IMR-90 (cell line): ENCODE measurements around the gene MTUS2. TPM values are rescaled to one million over a fixed set of nuclear protein-coding genes. Genes with fewer than 3 reads are reported as not detected.

Source experiments
- ATAC-seq: fragments of 200-7000 bp; cut with Tn5 transposase; 2 replicates; pipeline ENCODE4 v1.9.1; 2020; ENCODE audit warnings: low read depth, mild to moderate bottlenecking, moderate library complexity
- BruUV-seq: library from RNA; stranded (reverse); fragments of 400-500 nt; replicated peaks from 2 replicates; lab custom pipeline; 2021; lab: Mats Ljungman, UMichigan
- CTCF ChIA-PET: fragments of 300-600 bp; formaldehyde crosslinking; extraction: SDS; loops from one replicate; lab custom pipeline; 2021; ENCODE audit warnings: antibody characterized with exemption; lab: Yijun Ruan, JAX
- POLR2A ChIA-PET: fragments of 300-600 bp; sonication (Branson Sonifier 250); formaldehyde crosslinking; loops from one replicate; lab custom pipeline; 2022; ENCODE audit warnings: antibody characterized with exemption; ENCODE audit not compliant: unreplicated experiment; lab: Charles Lee
- DNase-seq: peaks from one replicate; pipeline ENCODE4 v3.0.0; 2013
- H2AFZ ChIP-seq: replicated peaks from 2 replicates; pipeline ENCODE3; 2013; ENCODE audit warnings: low read length, mild to moderate bottlenecking; ENCODE audit not compliant: poor library complexity
- H2AK5ac ChIP-seq: 2 replicates; pipeline ENCODE4 v1.6.1; 2013; ENCODE audit warnings: low read depth, low read length, inconsistent platforms
- H2AK9ac ChIP-seq: replicated peaks from 2 replicates; pipeline ENCODE3; 2013; ENCODE audit warnings: mild to moderate bottlenecking, low read depth, low read length, moderate library complexity; ENCODE audit not compliant: poor library complexity
- H2BK120ac ChIP-seq: 2 replicates; pipeline ENCODE4 v1.6.1; 2013; ENCODE audit warnings: low read depth, low read length, inconsistent platforms
- H2BK15ac ChIP-seq: 3 replicates; pipeline ENCODE4 v1.6.1; 2013; ENCODE audit warnings: low read depth, low read length, inconsistent platforms
- H2BK20ac ChIP-seq: 2 replicates; pipeline ENCODE4 v1.6.1; 2013; ENCODE audit warnings: low read depth, mild to moderate bottlenecking, inconsistent platforms, low read length, moderate library complexity
- H2BK5ac ChIP-seq: 2 replicates; pipeline ENCODE4 v1.6.1; 2013; ENCODE audit warnings: mild to moderate bottlenecking, low read depth, low read length, inconsistent platforms; ENCODE audit not compliant: poor library complexity, severe bottlenecking
- H3K14ac ChIP-seq: replicated peaks from 2 replicates; pipeline ENCODE4 v1.6.1; 2013; ENCODE audit warnings: low read depth, low read length, inconsistent platforms
- H3K18ac ChIP-seq: 2 replicates; pipeline ENCODE4 v1.6.1; 2013; ENCODE audit warnings: low read depth, low read length, control low read depth
- H3K23ac ChIP-seq: 2 replicates; pipeline ENCODE4 v1.6.1; 2013; ENCODE audit warnings: low read depth, low read length, inconsistent platforms
- H3K27ac ChIP-seq: 2 replicates; pipeline ENCODE4 v1.5.1; 2013; ENCODE audit warnings: mild to moderate bottlenecking, control low read depth, low read length; ENCODE audit not compliant: insufficient read depth
- H3K27me3 ChIP-seq: 2 replicates; pipeline ENCODE4 v1.6.1; 2013; ENCODE audit warnings: low read length; ENCODE audit not compliant: control insufficient read depth, insufficient read depth
- H3K36me3 ChIP-seq: 2 replicates; pipeline ENCODE4 v1.6.1; 2013; ENCODE audit warnings: low read length, mixed read lengths; ENCODE audit not compliant: control insufficient read depth, insufficient read depth
- H3K4ac ChIP-seq: 2 replicates; pipeline ENCODE4 v1.6.1; 2013; ENCODE audit warnings: low read depth, low read length, inconsistent platforms
- H3K4me1 ChIP-seq: 2 replicates; pipeline ENCODE4 v1.6.1; 2013; ENCODE audit warnings: low read length, mixed read lengths; ENCODE audit not compliant: control insufficient read depth, insufficient read depth
- H3K4me2 ChIP-seq: 2 replicates; pipeline ENCODE4 v1.6.1; 2013; ENCODE audit warnings: low read depth, mild to moderate bottlenecking, control low read depth, low read length, moderate library complexity
- H3K4me3 ChIP-seq: 2 replicates; pipeline ENCODE4 v1.5.1; 2013; ENCODE audit warnings: low read depth, mild to moderate bottlenecking, control low read depth, low read length, moderate library complexity; ENCODE audit not compliant: insufficient read depth
- H3K56ac ChIP-seq: 2 replicates; pipeline ENCODE4 v1.6.1; 2013; ENCODE audit warnings: low read length, inconsistent platforms; ENCODE audit not compliant: insufficient read depth; ENCODE audit errors: extremely low read depth
- H3K79me1 ChIP-seq, 2 experiments: 2 replicates each; pipeline ENCODE4 v1.6.1; 2013; ENCODE audit warnings: low read length in 2 of 2, inconsistent platforms in 1 of 2, low read depth in 1 of 2
- H3K9ac ChIP-seq: 2 replicates; pipeline ENCODE4 v1.6.1; 2013; ENCODE audit warnings: low read depth, low read length, control low read depth
- H3K9me1 ChIP-seq: 2 replicates; pipeline ENCODE4 v1.6.1; 2013; ENCODE audit warnings: low read length, inconsistent platforms; ENCODE audit not compliant: insufficient read depth
- H3K9me3 ChIP-seq: 2 replicates; pipeline ENCODE4 v1.6.1; 2013; ENCODE audit warnings: low read length; ENCODE audit not compliant: control insufficient read depth, insufficient read depth
- H4K20me1 ChIP-seq: 2 replicates; pipeline ENCODE4 v1.6.1; 2013; ENCODE audit warnings: low read length, inconsistent platforms; ENCODE audit not compliant: insufficient read depth
- H4K5ac ChIP-seq: 2 replicates; pipeline ENCODE4 v1.6.1; 2013; ENCODE audit warnings: mild to moderate bottlenecking, low read depth, low read length, control low read depth
- H4K8ac ChIP-seq, 2 experiments: 2 replicates each; pipeline ENCODE4 v1.6.1; 2013; ENCODE audit warnings: low read depth in 2 of 2, low read length in 2 of 2, control low read depth in 1 of 2, inconsistent platforms in 1 of 2
- H4K91ac ChIP-seq: 2 replicates; pipeline ENCODE4 v1.6.1; 2013; ENCODE audit warnings: low read depth, low read length, inconsistent platforms; ENCODE audit not compliant: insufficient read depth
- BHLHE40 ChIP-seq: fragments of 150-350 bp; IDR thresholded peaks from 2 replicates; pipeline ENCODE4 v1.6.1; 2016; ENCODE audit warnings: mild to moderate bottlenecking, low read depth, low read length
- FOS ChIP-seq: fragments of 150-350 bp; IDR thresholded peaks from 2 replicates; pipeline ENCODE4 v1.6.1; 2016; ENCODE audit warnings: low read depth, low read length
- MAZ ChIP-seq: IDR thresholded peaks from 2 replicates; pipeline ENCODE4 v1.6.1; 2012; ENCODE audit warnings: low read depth, mild to moderate bottlenecking, low read length, improper control_type of control experiment, moderate library complexity, borderline replicate concordance
- NFE2L2 ChIP-seq: fragments of 150-350 bp; IDR thresholded peaks from 2 replicates; pipeline ENCODE4 v1.6.1; 2016; ENCODE audit warnings: low read depth, mild to moderate bottlenecking, low read length
- RAD21 ChIP-seq: IDR thresholded peaks from 2 replicates; pipeline ENCODE4 v1.6.1; 2012; ENCODE audit warnings: low read length, improper control_type of control experiment
- RCOR1 ChIP-seq: IDR thresholded peaks from 2 replicates; pipeline ENCODE4 v1.6.1; 2012; ENCODE audit warnings: mild to moderate bottlenecking, low read length, improper control_type of control experiment; ENCODE audit not compliant: insufficient replicate concordance
- SMC3 ChIP-seq: fragments of 150-350 bp; IDR thresholded peaks from 2 replicates; pipeline ENCODE4 v1.6.1; 2016; ENCODE audit warnings: low read depth, mild to moderate bottlenecking, antibody characterized with exemption, low read length, moderate library complexity
- WGBS, 2 experiments: methylation state at CpG; one replicate each; pipeline versions ENCODE4 v1.1.5 to v1.1.7; 2013; ENCODE audit warnings: missing lambda C conversion rate in 2 of 2; ENCODE audit not compliant: insufficient read length in 1 of 2; ENCODE audit errors: extremely low coverage in 2 of 2; 5-methylcytosine and 5-hydroxymethylcytosine counted together
- dilution Hi-C: fragments of 300-500 bp; cut with HindIII; formaldehyde crosslinking; loops from one replicate; pipeline ENCODE4 v1.14.3; 2018; ENCODE audit warnings: low sequenced_read_pairs; ENCODE audit not compliant: unreplicated experiment
- in situ Hi-C: fragments of 300-500 bp; cut with MboI; formaldehyde crosslinking; loops from 3 replicates; pipeline ENCODE4 v1.14.3; 2019; ENCODE audit warnings: low sequenced_read_pairs, inconsistent platforms, mixed read lengths
- intact Hi-C: fragments of 100-400 bp; cut with micrococcal nuclease; formaldehyde crosslinking; loops from 2 replicates; pipeline ENCODE4 v1.10.0; 2022
- polyA plus RNA-seq, 3 experiments: library from polyadenylated mRNA; depleted of rRNA; stranded (reverse); fragments of >200 nt; gene quantifications; 2 replicates each; pipeline ENCODE4 v1.2.3, GENCODE V29; 2012; ENCODE audit warnings: low replicate concordance in 1 of 3
- total RNA-seq: library from RNA; depleted of rRNA; stranded (reverse); fragments of >200 nt; gene quantifications from 2 replicates; pipeline ENCODE4 v1.2.3, GENCODE V29; 2012
- TF ChIP-seq, protein P1 (sequence below): fragments of 150-350 bp; IDR thresholded peaks from 2 replicates; pipeline ENCODE4 v1.6.1; 2016; ENCODE audit warnings: low read depth, mild to moderate bottlenecking, low read length, moderate library complexity, borderline replicate concordance

MTUS2 gene
- total and polyA plus RNA-seq, 2 of the 4 experiments (the other 2 are of a cell fraction): under 0.01 to 0.02 TPM

DNA sequence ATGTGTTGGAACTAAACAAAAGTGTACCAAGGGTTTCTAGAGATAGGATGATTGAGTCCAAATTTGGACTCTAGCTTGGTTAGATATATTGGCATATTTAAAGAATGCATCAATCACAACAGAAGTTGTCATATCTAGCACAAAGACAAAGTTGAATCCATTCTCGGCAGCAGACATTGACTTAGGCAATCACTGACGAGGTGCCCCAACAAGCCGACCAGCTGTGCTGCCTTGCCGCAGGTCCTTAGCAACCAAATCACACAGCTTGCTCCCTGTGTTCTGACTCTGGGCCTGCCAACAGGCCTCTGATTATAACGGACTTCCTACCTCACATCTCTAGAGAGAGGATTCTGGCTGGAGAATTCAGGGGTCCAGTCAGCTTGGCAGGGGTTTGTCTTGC, 208.7 kb downstream of the MTUS2 start:
- H3K79me1 ChIP-seq: no peaks in the 10 kb centered on the region
- CTCF ChIA-PET: no interaction called here
- no peak overlapping the region for H2AFZ ChIP-seq
- DNase-seq (no peak), ATAC-seq (no peak)
- no peak overlapping the region for H2BK15ac ChIP-seq
- no peak overlapping the region for H3K23ac ChIP-seq
- H2BK5ac ChIP-seq: no peak overlapping the region
- H3K4me2 ChIP-seq: no peak overlapping the region
- POLR2A ChIA-PET: no interaction called here
- no peaks in the 10 kb centered on the region for H4K20me1 ChIP-seq
- no peaks in the 10 kb centered on the region for H3K27me3 ChIP-seq
- H2BK20ac ChIP-seq: no peak overlapping the region
- no peak overlapping the region for H3K27ac ChIP-seq
- H3K9me1 ChIP-seq: no peaks in the 10 kb centered on the region
- H3K9me3 ChIP-seq: peaks cover 36% of the 10 kb centered on the region
- no peak overlapping the region for H4K91ac ChIP-seq
- H3K18ac ChIP-seq: no peak overlapping the region
- intact Hi-C loops: no loop called here
- H3K36me3 ChIP-seq: no peaks in the 10 kb centered on the region
- no peak overlapping the region for H3K56ac ChIP-seq
- no peaks in the 10 kb centered on the region for H3K4me1 ChIP-seq
- TF ChIP-seq FOS: no peak
- TF ChIP-seq NFE2L2: no peak
- no peak for TF ChIP-seq SMC3
- TF ChIP-seq RCOR1: no peak
- no peak for TF ChIP-seq MAZ
- TF ChIP-seq, protein P1, sequence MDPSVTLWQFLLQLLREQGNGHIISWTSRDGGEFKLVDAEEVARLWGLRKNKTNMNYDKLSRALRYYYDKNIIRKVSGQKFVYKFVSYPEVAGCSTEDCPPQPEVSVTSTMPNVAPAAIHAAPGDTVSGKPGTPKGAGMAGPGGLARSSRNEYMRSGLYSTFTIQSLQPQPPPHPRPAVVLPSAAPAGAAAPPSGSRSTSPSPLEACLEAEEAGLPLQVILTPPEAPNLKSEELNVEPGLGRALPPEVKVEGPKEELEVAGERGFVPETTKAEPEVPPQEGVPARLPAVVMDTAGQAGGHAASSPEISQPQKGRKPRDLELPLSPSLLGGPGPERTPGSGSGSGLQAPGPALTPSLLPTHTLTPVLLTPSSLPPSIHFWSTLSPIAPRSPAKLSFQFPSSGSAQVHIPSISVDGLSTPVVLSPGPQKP: no peak
- TF ChIP-seq BHLHE40: no peak
- no peak for TF ChIP-seq RAD21
- H3K4me3 ChIP-seq: no peak overlapping the region
- no peak overlapping the region for H2AK9ac ChIP-seq
- no peak overlapping the region for H4K5ac ChIP-seq
- no peak overlapping the region for H3K4ac ChIP-seq
- BruUV-seq: no TSS peak
- no peak overlapping the region for H2BK120ac ChIP-seq
- dilution Hi-C loops: no loop called here
- H3K9ac ChIP-seq: no peak overlapping the region
- no peak overlapping the region for H4K8ac ChIP-seq
- no peak overlapping the region for H2AK5ac ChIP-seq
- H3K14ac ChIP-seq: no peak overlapping the region
- in situ Hi-C loops: no loop called here
- no CpG with 5 or more reads among the region's 5 CpGs for WGBS, 2 experiments
